MM.1S (cell line): ENCODE measurements around the gene RFTN1.

Source experiments
- DNase-seq: peaks from one replicate; pipeline ENCODE4 v3.0.0-alpha.2; 2015
- H2AFZ ChIP-seq: fragments of 300-600 bp; sonication (generic); 2 replicates; pipeline ENCODE4 v1.6.0; 2016; ENCODE audit warnings: antibody characterized with exemption, low read length
- H3F3A ChIP-seq: fragments of 300-600 bp; sonication (generic); 2 replicates; pipeline ENCODE4 v1.6.1; 2016; ENCODE audit warnings: mild to moderate bottlenecking, antibody characterized with exemption, low read length, moderate library complexity, mixed read lengths; ENCODE audit not compliant: insufficient read depth
- H3K27ac ChIP-seq: fragments of 300-600 bp; sonication (generic); 2 replicates; pipeline ENCODE4 v1.5.1; 2016; ENCODE audit warnings: mild to moderate bottlenecking, low read length
- H3K27me3 ChIP-seq: fragments of 300-600 bp; sonication (generic); replicated peaks from 2 replicates; pipeline ENCODE4 v1.6.0; 2016; ENCODE audit warnings: low read length; ENCODE audit not compliant: insufficient read depth
- H3K36me3 ChIP-seq: fragments of 300-600 bp; sonication (generic); replicated peaks from 2 replicates; pipeline ENCODE4 v1.6.1; 2016; ENCODE audit warnings: mild to moderate bottlenecking, low read length, mixed read lengths; ENCODE audit not compliant: insufficient read depth
- H3K4me1 ChIP-seq: fragments of 300-600 bp; sonication (generic); 2 replicates; pipeline ENCODE4 v1.6.1; 2016; ENCODE audit warnings: low read length, mixed read lengths
- H3K4me2 ChIP-seq: fragments of 300-600 bp; sonication (generic); 2 replicates; pipeline ENCODE4 v1.6.0; 2016; ENCODE audit warnings: low read depth, low read length
- H3K4me3 ChIP-seq: fragments of 300-600 bp; sonication (generic); 2 replicates; pipeline ENCODE4 v1.5.1; 2016; ENCODE audit warnings: low read length, mixed read lengths
- H3K79me2 ChIP-seq: fragments of 300-600 bp; sonication (generic); 2 replicates; pipeline ENCODE4 v1.6.1; 2016; ENCODE audit warnings: mixed run types, low read length, mixed read lengths
- H3K9ac ChIP-seq: fragments of 300-600 bp; sonication (generic); 2 replicates; pipeline ENCODE4 v1.6.1; 2016; ENCODE audit warnings: low read length, mixed read lengths
- H3K9me2 ChIP-seq: fragments of 300-600 bp; sonication (generic); replicated peaks from 2 replicates; pipeline ENCODE4 v1.6.1; 2016; ENCODE audit warnings: mild to moderate bottlenecking, low read length, mixed read lengths; ENCODE audit not compliant: insufficient read depth
- H3K9me3 ChIP-seq: fragments of 300-600 bp; sonication (generic); replicated peaks from 2 replicates; pipeline ENCODE4 v1.6.1; 2016; ENCODE audit warnings: mild to moderate bottlenecking, low read length, mixed read lengths; ENCODE audit not compliant: insufficient read depth
- H4K20me1 ChIP-seq: fragments of 300-600 bp; sonication (generic); 2 replicates; pipeline ENCODE4 v1.6.1; 2016; ENCODE audit warnings: mild to moderate bottlenecking, low read length, moderate library complexity, mixed read lengths; ENCODE audit not compliant: insufficient read depth
- EZH2 ChIP-seq: fragments of 300-600 bp; sonication (generic); optimal IDR thresholded peaks from 2 replicates; pipeline ENCODE3; 2017; ENCODE audit warnings: low read depth, mild to moderate bottlenecking, antibody characterized with exemption, low read length, mixed read lengths
- EZH2phosphoT487 ChIP-seq: fragments of 300-600 bp; sonication (generic); IDR thresholded peaks from 2 replicates; pipeline ENCODE4 v1.6.1; 2018; ENCODE audit warnings: antibody characterized with exemption, low read length
- TF ChIP-seq, protein P1 (sequence below): fragments of 300-600 bp; sonication (generic); IDR thresholded peaks from 2 replicates; pipeline ENCODE4 v1.5.1; 2016; ENCODE audit warnings: antibody characterized with exemption, low read length, mixed read lengths

RFTN1 gene

DNA sequence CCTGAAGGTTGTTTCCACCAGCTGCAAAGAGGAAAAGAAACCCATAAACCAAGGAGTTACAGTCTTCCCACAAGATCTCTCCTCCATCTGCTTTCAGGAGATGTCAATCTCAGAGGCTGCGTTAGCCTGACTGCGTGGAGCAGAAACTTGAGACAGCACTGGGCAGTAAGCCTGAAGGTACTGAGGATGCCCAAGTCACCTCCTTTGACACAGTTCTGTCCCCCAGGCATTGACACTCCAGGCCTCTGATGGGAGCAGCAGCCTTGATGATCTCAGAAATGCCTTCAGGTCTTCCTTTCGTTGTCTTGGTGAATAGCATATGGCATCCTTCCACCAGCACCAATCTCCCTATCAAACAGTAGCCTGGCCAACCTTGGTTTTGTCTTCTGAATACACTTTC is 159.2 kb downstream of the RFTN1 start:
- no peaks in the 10 kb centered on the region for H3K9me2 ChIP-seq
- H3K4me1 ChIP-seq: no peaks in the 10 kb centered on the region
- no peaks in the 10 kb centered on the region for H4K20me1 ChIP-seq
- H3K4me2 ChIP-seq: no peak overlapping the region
- no peak for TF ChIP-seq EZH2
- TF ChIP-seq EZH2phosphoT487: no peak
- TF ChIP-seq, protein P1, sequence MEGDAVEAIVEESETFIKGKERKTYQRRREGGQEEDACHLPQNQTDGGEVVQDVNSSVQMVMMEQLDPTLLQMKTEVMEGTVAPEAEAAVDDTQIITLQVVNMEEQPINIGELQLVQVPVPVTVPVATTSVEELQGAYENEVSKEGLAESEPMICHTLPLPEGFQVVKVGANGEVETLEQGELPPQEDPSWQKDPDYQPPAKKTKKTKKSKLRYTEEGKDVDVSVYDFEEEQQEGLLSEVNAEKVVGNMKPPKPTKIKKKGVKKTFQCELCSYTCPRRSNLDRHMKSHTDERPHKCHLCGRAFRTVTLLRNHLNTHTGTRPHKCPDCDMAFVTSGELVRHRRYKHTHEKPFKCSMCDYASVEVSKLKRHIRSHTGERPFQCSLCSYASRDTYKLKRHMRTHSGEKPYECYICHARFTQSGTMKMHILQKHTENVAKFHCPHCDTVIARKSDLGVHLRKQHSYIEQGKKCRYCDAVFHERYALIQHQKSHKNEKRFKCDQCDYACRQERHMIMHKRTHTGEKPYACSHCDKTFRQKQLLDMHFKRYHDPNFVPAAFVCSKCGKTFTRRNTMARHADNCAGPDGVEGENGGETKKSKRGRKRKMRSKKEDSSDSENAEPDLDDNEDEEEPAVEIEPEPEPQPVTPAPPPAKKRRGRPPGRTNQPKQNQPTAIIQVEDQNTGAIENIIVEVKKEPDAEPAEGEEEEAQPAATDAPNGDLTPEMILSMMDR: no peak
- H2AFZ ChIP-seq: no peak overlapping the region
- H3K27me3 ChIP-seq: no peaks in the 10 kb centered on the region
- H3K27ac ChIP-seq: no peak overlapping the region
- H3K4me3 ChIP-seq: no peak overlapping the region
- no peak overlapping the region for H3K9ac ChIP-seq
- H3K9me3 ChIP-seq: no peaks in the 10 kb centered on the region
- no peaks in the 10 kb centered on the region for H3F3A ChIP-seq
- no peaks in the 10 kb centered on the region for H3K36me3 ChIP-seq
- H3K79me2 ChIP-seq: no peaks in the 10 kb centered on the region
- no peak for DNase-seq

DNA sequence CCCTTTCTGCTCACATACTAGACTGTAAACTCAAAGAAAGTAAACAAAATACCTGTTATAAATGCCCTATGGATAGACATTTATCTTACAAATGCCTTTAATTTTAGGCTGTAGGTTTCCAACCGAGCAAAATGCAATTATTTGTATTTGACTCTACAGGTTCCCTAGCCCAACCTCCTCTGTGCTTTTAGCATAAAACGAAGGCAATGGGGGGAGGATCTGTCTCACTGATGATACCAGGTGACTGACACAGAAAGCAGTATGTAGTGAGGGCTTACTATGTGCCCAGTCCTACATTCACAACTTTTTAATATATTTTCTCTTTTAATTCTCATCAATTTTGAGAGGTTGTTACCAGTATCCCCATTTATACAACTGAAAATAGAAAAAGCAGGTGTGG is 161.1 kb downstream of the RFTN1 start:
- no peaks in the 10 kb centered on the region for H3K79me2 ChIP-seq
- H3K9ac ChIP-seq: no peak overlapping the region

DNA sequence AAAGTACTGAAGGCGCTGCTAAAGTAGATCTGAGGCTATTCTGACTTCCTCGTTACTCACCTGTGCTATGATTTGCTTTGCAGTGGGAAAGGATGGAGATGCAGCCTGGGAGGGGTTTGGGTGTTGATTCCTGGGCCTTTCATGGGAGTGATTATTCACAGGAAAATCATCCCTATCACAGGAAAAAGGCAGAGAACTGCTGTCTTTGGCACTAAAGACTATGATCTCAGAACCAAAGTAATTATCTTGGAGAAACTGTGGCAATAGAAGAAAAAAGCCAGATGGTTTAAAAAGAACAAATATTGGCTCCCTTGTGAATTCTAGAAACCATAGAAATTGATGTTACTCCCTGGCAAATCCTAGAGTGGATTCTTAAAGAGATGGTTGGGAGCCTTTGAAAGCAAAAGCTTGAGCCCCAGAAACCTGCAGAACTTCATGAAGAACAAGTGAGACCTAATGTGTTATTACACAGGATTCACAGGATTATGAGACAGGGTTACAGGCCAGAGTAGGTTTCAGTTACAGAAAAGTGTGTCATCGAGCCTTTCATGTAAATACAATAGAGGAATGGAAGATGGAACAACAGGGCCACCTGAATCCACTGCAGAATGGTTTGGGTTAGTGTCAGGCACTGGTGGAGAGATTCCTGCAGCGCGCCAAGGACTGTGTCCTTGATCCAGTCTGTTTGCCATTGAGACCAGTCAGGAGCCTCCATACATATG is 162.7 kb downstream of the RFTN1 start:
- Histone ChIP-seq H3K9me2 (no peaks in the 10 kb centered on the region), H3K4me3 (no peak overlapping the region), H3K9me3 (no peaks in the 10 kb centered on the region), H3K9ac (no peak overlapping the region), H2AFZ (no peak overlapping the region), H3K27me3 (no peaks in the 10 kb centered on the region), H3K27ac (no peak overlapping the region), H3F3A (no peaks in the 10 kb centered on the region), H3K4me2 (no peak overlapping the region), H3K79me2 (no peaks in the 10 kb centered on the region), H4K20me1 (no peaks in the 10 kb centered on the region), H3K4me1 (no peaks in the 10 kb centered on the region), H3K36me3 (no peaks in the 10 kb centered on the region)
- DNase-seq: no peak
- TF ChIP-seq, protein P1: no peak
- no peak for TF ChIP-seq EZH2phosphoT487
- TF ChIP-seq EZH2: no peak

More for the DNA sequence above, 161.1 kb downstream of the RFTN1 start:
- Histone ChIP-seq H3F3A (no peaks in the 10 kb centered on the region), H3K4me3 (no peak overlapping the region), H3K9me3 (no peaks in the 10 kb centered on the region), H3K9me2 (no peaks in the 10 kb centered on the region), H2AFZ (no peak overlapping the region), H3K27ac (no peak overlapping the region), H4K20me1 (no peaks in the 10 kb centered on the region), H3K27me3 (no peaks in the 10 kb centered on the region), H3K4me1 (no peaks in the 10 kb centered on the region), H3K36me3 (no peaks in the 10 kb centered on the region), H3K4me2 (no peak overlapping the region)
- TF ChIP-seq EZH2 (no peak), EZH2phosphoT487 (no peak)
- DNase-seq: no peak

DNA sequence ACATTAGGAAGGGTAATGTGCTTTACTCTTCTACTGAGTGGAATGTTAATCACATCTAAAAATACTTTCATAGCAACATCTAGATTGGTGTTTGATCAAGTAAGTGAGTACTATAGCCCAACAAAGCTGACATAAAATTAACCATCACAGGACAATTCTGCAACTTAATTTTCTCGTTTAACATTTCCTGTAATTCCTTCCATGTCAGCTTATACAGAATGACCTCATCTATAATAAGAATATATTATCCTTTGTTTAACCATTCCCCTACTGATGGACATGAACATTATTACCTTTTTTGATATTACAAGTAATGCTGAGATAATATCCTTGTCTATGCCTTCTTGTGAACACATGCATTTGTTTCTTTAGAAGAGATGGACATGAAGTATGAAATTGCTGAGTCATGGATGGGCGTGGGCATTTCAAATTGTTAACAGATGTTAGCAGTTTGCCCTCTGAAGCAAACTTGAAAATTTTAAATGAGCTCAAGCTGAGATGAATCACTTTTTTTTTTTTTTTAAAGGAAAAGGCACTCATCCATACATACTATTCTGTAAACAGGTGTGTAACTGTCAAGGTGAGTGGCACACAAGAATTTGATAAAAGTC is 163.4 kb downstream of the RFTN1 start:
- Histone ChIP-seq H3K9ac (no peak overlapping the region), H3F3A (no peaks in the 10 kb centered on the region), H3K36me3 (no peaks in the 10 kb centered on the region), H3K4me3 (no peak overlapping the region), H2AFZ (no peak overlapping the region), H3K79me2 (no peaks in the 10 kb centered on the region), H3K9me2 (no peaks in the 10 kb centered on the region), H3K4me2 (no peak overlapping the region), H4K20me1 (no peaks in the 10 kb centered on the region), H3K27ac (no peak overlapping the region), H3K4me1 (no peaks in the 10 kb centered on the region), H3K27me3 (no peaks in the 10 kb centered on the region), H3K9me3 (no peaks in the 10 kb centered on the region)
- TF ChIP-seq EZH2phosphoT487: no peak
- TF ChIP-seq, protein P1: no peak
- no peak for TF ChIP-seq EZH2
- no peak for DNase-seq
